GM19193 (cell line): ENCODE measurements around the gene CLEC4C.
"Not testable (repeated sequence)": the region's sequence is repeated elsewhere in the genome, so short reads cannot be mapped to it uniquely, and the experiment has no call there.

Experiments
- POLR2A ChIP-seq: IDR thresholded peaks from 4 replicates; pipeline ENCODE4 v1.6.1; 2011; ENCODE audit not compliant: insufficient read depth, insufficient read length; ENCODE audit errors: extremely low read depth

Gene CLEC4C, protein sequence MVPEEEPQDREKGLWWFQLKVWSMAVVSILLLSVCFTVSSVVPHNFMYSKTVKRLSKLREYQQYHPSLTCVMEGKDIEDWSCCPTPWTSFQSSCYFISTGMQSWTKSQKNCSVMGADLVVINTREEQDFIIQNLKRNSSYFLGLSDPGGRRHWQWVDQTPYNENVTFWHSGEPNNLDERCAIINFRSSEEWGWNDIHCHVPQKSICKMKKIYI

DNA sequence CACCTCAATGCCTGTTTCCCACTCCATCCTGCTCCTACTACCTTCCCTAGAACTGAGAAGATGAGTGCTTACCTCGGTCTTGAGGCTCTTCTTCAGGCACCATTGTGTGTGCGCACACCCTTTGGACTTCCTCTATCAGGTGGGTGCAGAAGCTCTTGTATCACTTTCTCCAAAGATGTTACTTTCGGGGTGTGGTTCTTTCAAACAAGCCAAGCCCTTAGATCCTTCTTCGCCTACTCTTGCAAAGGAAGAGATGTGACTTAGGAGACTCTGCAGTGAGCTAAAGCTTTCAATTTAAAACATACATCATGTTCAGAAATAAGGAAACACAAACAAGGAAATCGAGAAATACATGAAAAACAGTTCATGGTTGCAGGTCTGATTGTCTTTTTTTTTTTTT lies at the start of gene CLEC4C:
CLEC4C (minus strand) TSS at position 130 of the 400 bp plus-strand sequence; CDS start at position 103, 27 bp downstream.
- peak; percentile 30 for TF ChIP-seq POLR2A

DNA sequence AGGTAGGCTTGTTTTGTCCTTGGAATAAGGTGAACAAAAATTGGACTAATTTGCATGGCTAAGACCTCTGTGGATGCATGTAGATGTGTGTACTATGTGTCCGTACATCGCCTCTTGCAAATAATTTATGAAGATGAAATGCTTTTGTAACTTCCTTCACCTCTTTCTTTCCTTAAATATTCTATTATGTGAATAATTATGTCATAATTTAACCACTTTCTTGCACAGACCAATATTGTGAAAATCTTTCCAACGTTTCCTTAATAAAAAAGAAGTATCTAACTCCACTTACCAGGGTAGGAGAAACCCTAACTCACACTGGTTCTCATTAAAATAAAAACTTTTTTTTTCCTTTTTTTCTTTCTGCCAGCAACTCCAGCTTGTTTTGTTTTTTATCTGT lies 46.0 kb upstream of the CLEC4C start:
- TF ChIP-seq POLR2A, result no peak

DNA sequence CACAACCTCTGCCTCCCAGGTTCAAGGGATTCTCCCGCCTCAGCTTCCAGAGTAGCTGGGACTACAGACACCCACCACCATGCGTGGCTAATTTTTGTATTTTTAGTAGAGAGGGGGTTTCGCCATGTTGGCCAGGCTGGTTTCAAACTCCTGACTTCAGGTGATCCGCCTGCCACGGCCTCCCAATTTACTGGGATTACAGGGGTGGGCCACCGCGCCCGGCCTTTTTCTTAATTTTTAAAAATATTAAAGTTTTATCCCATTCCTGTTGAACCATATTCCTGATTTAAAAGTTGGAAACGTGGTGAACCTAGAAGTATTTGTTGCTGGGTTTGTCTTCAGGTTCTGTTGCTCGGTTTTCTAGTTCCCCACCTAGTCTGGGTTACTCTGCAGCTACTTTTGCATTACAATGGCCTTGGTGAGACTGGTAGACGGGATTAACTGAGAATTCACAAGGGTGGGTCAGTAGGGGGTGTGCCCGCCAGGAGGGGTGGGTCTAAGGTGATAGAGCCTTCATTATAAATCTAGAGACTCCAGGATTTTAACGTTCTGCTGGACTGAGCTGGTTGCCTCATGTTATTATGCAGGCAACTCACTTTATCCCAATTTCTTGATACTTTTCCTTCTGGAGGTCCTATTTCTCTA lies 41.8 kb upstream of the CLEC4C start, which contains the start of gene NANOG:
NANOG (plus strand) TSS at position 519 of the 645 bp plus-strand sequence. CDS start 213 bp downstream, outside the sequence.
- not testable (repeated sequence) for TF ChIP-seq POLR2A

DNA sequence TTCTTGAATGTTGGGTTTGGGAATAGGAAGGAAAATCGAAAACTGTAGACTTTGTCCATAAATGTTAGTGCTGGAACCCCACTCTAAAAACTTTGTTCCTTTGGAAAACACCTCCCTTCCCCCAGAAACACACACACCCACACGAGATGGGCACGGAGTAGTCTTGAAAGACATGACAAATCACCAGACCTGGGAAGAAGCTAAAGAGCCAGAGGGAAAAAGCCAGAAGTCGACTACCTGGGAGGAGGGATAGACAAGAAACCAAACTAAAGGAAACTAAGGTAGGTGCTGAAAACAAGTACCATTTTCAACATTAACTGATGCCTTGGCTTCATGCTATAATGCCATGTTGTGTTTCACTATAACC lies 41.1 kb upstream of the CLEC4C start:
- TF ChIP-seq POLR2A, result no peak

DNA sequence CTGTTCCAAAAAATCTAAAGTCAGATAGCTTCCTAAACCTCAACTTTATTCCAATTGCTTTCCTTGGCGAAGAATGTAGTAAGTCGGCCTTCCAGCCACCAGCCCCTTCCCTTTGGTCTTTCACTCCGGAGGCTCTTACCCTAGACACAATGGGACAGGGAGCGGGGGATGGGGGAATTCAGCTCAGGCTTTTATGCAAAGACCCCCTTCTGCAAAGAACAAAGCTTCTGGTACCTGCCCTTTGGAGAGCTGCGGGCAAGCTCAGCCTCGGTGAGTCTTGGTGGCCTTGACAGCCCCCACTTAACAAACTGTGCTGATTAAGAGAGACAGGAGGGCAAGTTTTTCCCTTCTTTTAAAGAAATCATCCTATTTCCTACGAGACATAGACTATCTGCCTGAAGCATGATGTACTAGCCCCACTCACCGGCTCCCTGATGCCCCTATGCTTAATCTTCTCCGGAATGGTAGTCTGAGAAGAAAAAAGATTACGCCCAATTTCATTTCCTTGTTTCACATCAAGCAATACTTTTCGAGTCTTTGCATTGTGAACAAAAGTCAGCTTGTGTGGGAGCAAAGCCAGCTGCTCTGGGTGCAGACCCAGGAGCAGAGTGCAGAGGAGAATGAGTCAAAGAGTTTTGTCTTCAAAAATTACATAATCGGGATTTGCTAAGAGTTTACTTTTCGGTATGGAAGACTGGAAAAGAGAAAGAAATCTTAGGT lies 40.6 kb upstream of the CLEC4C start:
- TF ChIP-seq POLR2A, result no peak

DNA sequence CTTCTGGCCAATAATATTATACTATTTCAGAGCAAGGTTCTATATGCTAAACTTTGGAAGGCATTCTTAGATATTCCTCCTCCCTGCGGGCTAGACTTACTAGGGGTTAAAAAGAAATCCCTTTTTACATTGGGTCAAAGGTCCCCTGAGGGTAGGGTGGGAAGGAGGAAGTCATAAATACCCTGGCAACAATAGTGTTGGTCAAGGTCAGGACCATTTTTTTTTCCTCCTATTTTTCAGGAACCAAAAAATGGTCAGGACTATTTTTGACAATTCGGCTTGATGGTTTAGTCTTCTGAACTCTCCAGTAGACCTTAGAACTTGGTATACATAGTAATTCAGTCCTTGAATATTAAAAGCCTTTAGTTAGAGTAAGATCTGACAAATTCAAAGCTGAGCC lies 37.5 kb upstream of the CLEC4C start:
- no peak for TF ChIP-seq POLR2A

DNA sequence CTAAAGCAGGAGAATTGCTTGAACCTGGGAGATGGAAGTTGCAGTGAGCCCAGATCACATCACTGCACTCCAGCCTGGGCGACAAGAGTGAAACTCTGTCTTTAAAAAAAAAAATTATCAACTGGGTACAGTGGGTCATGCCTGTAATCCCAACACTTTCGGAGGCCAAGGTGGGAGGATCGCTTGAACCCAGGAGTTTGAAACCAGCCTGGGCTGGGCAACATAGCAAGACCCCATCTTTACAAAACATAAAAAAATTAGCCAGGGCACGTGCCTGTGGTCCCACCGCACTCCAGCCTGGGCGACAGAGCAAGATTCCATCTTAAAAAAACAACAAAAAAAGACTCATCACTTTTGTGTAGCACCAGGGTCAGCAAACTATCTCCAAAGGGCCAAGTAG lies 34.9 kb upstream of the CLEC4C start:
- no peak for TF ChIP-seq POLR2A

DNA sequence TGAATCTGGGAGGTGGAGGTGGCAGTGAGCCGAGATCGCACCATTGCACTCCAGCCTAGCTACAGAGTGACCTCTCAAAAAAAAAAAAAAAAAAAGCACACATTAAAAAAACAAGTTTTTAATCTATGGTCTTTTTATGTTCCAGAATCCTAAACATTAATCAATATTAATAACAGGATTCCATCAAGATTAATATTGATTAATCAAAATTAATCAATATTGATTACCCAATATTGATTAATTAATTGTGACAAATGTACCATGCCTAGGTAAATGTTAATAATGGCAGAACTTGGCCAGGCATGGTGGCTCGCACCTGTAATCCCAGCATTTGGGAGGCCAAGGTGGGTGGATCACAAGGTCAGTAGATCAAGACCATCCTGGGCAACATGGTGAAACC lies 34.1 kb upstream of the CLEC4C start:
- TF ChIP-seq POLR2A, result no peak

DNA sequence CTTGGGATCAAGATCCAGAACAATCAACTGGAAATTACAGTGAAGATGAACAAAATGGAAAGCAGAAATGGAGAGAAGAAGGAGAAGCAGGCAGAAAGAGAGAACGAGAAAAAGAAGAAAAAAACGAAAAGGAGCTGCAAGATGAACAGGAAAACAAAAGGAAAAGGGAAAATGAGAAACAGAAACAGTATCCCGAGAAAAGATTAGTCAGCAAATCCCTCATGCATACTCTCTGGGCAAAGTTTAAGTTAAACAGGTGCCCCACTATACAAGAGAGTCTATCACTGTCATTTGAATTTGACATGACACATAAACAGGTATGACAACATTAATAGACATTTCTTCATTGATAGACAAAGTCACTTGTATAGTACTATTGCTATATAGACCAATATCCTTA lies 22.8 kb upstream of the CLEC4C start:
- TF ChIP-seq POLR2A, result no peak

DNA sequence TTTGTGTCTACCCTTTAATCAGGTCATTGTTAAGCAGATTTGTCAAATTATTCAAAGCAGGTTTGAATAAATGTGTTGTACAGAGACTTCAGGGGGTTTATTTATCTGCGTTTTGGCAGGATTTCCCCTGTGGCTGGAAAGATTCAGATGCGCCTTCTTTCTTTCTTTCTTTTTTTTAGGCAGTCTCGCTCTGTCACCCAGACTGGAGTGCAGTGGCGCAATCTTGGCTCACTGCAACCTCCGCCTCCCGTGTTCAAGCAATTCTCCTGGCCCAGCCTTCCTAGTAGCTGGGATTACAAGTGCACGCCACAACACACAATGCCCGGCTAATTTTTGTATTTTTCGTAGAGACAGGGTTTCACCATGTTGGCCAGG lies 11.6 kb upstream of the CLEC4C start:
- TF ChIP-seq POLR2A, result no peak

DNA sequence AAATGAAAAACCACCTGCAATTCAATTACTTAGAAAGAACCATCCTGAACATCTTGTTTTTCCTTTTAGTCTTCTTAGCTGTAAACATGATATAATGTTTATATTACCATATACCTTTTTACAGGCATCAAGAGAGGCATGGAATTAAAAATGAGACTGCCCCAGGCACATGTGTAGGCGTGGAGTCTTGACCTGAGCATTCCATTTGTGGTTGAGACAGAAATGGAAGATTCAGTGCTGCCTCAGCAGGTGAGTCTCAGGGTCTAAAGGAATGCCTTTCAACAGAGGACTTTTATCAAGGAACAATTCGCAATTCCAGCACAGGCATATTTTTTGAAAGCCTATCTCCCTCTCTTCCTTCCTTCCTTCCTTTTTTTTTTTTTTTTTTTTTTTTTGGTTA lies 9.8 kb upstream of the CLEC4C start:
- TF ChIP-seq POLR2A, result no peak

DNA sequence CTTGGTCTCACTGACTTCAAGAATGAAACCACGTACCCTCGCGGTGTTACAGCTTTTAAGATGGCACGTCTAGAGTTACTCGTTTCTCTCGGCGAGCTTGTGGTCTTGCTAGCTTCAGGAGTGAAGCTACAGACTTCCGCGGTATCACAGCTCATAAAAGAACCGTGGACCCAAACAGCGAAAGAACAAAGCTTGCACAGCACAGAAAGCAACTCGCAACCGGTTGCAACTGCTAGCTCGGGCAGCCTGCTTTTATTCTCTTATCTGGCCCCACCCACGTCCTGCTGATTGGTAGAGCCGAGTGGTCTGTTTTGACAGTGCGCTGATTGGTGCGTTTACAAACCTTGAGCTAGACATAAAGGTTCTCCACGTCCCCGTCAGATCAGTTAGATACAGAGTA lies 4.2 kb upstream of the CLEC4C start:
- TF ChIP-seq POLR2A, result no peak

DNA sequence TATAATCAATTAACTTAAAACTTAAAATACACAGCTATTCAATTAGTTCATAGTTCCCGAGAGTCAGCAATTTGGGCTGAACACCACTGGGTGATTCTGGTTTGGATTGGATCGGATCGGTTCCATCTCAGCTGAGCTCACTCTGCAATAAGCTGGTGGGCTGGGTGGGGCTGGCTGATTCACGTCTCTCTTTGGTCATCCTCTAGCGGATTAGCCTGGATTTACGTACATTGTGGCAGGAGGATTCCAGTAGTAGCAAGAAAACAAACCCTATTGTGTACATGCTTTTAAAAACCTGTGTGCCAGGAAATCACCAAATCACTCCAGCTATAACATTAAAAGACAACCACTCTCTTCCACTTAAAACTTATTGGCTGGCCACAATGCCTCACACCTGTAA lies 3.2 kb upstream of the CLEC4C start:
- no peak for TF ChIP-seq POLR2A

DNA sequence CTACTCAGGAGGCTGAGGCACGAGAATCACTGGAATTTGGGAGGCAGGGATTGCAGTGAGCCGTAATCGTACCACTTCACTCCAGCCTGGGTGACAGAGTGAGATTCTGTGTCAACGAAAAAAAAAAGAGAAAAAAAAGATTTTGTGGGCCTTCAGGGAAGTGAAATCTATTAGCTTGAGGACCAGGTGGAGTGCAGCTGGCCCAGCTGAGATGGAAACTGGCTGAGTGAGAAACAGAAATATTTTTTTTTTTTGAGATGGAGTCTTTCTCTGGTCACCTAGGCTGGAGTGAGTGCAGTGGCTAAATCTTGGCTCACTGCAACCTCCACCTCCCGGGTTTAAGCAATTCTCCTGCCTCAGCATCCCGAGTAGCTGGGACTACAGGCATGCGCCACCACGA lies 2.3 kb upstream of the CLEC4C start:
- no peak for TF ChIP-seq POLR2A

DNA sequence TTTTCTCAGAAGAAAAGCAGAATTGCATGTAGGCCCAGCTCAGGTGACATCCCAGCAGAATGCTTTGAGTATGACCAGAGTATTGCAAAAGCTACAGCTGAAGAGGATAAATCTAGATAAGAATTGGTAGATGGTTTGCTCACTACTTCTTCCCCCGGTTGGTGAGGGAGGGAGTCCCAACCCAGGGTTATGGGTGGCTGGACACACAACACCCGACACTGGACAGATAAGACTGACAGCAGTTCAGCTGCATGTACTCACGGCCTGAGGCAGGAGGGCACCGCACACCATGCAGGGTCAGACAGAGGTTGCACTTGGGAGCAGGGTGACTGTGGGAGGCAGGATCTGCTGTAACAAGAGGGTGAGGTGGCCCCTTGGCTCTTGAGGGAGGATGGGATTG lies 1.7 kb upstream of the CLEC4C start:
- no peak for TF ChIP-seq POLR2A

DNA sequence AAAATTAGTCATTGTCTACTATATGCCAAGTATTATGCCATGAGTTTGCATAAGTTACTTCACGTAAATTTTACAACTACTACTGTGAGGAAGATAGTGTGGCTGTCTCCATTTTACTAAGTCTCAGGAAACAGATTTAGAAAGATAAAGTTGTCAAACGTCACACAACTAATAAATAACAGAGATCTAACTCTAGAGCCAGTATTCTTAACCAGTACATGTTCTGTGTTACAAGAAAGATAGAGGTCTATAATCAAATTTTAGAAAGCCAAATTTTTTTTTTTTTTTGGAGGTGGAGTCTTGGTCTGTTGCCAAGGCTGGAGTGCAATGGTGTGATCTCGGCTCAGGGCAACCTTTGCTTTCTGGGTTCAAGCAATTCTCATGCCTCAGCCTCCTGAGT lies 14.2 kb downstream of the CLEC4C start:
- TF ChIP-seq POLR2A, result no peak

DNA sequence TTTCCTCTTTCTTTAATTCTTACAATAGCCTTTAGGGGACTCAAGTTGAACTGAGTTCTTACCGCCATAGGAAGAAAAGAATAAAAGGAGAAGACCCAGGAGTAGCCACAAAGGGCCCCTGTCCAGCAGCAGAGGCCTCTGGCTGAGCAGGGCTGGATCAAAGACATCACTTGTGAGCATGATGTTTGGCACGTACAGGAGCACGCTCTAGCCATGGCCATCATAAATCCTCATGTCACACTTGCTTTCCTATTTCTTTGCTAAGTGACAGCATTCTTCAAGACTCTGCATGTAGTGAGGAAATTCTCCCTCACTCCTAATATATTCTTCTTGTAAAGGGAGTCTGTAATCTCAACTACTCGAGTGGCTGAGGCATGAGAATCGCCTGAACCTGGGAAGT lies 15.7 kb downstream of the CLEC4C start:
- TF ChIP-seq POLR2A, result no peak

DNA sequence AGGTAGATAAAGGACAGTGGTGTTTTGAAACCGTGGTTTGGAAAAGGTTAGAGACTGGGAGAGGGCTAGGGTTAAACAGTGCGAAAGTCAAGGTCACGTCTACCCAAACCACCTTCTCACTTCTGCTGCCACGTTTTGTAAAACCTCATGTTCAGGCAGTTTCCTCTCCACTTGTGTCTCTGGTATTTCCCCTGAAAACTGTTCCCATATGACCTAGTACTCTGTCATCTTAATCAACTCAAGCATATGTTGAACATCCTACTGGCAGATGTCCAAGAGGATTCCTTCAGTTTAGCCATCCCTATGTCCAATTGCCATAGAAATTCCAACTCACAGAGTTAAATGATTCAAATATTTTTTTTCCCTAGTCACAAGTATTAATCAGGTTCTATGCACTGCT lies 17.4 kb downstream of the CLEC4C start:
- TF ChIP-seq POLR2A, result no peak
